Amniotic stem cell (primary cell): ENCODE measurements around the gene PATE1.
"Not testable (repeated sequence)": the region's sequence is repeated elsewhere in the genome, so short reads cannot be mapped to it uniquely, and the experiment has no call there.

Experiments used
- DNase-seq: peaks from one replicate; lab custom pipeline; 2025; lab: John Stamatoyannopoulos, UW

PATE1 gene, protein sequence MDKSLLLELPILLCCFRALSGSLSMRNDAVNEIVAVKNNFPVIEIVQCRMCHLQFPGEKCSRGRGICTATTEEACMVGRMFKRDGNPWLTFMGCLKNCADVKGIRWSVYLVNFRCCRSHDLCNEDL

DNA sequence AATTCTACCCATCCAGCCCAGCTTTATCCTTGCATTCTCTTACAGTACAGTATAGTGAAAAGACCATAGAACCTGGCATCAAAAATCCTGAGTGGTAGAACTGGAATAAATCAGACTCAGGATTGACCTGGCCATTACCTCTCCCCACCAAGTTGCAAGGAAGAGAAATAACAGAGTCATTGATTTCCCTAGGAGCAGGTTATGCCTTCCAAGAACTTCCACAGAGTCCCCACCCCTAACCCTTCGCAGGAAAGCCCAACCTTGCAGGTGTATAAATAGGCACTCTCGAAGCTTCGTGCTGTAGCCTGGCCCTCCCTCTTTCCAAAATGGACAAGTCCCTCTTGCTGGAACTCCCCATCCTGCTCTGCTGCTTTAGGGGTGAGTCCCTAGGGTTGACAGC is at the start of gene PATE1:
Gene PATE1 (plus strand): TSS at position 301 of the 400 bp plus-strand sequence. CDS start 26 bp downstream, at position 327.
- no peak for DNase-seq

DNA sequence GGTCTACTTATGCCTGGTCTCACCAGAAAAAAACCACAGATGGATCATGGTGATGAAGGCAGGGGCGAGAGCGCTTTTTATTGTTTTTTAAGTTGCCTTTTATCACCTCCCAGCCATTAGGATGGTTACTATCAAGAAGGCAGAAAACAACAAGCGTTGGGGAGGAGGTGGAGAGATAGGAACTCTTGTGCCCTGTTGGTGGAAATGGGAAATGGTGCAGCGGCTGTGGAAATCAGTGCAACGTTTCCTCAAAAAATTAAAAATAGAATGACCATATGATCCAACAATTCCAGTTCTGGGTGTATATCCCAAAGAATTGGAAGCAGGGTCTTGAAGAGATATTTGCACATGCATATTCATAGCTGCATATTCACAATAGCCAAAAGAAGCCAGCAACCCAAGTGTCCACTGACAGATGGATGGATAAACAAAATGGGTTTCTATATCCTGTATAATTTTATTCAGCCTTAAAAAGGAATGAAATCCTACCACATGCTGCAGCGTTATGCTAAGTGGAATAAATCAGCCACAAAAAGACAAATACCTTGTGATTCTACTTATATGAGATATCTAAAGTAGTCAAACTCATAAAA is 45.0 kb upstream of the PATE1 start:
- no peak for DNase-seq

DNA sequence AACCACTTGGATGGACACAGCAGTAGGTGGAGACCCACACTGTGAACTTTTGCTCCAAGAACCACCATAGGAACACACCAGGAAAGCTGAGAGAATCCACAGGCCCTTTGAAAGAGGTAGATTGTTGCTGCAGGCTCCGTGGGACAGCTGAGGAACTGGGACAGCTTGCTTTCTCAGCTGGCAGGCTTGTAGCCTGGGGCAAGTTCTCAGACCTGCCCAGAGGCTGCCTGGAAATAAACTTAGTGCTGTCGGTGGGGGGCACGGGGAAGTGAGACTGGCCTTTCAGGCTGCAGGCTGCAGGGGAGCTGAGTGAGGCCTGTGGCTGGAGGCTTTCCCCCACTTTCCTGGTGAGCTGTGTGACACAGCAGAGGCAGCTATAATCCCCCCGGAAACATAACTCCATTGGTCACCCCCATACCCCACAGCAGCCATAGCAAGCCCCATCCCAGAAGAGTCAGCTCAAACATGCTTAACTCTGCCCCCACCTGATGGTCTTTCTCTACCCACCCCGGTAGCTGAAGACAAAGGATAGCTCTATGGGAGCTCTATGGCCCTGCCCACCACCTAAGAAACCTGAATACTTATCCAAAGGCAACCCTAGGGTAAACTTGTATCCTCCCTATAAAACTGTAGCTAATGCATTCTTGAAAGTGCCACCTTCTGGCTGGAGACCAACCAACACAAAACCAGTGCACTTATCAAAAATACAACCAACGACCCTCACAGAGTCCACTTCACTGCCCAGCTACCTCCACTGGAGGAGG is 44.0 kb upstream of the PATE1 start:
- no peak for DNase-seq

DNA sequence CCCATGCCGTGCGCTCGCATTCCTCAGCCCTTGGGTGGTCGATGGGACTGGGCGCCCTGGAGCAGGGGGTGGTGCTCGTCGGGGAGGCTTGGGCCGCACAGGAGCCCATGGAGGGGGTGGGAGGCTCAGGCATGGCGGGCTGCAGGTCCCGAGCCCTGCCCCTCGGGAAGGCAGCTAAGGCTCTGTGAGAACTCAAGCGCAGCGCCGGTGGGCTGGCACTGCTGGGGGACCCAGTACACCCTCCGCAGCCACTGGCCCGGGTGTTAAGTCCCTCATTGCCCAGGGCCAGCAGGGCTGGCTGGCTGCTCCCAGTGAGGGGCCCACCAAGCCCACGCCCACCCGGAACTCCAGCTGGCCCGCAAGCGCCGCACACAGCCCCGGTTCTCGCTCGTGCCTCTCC is 41.4 kb upstream of the PATE1 start:
- not testable (repeated sequence) for DNase-seq

DNA sequence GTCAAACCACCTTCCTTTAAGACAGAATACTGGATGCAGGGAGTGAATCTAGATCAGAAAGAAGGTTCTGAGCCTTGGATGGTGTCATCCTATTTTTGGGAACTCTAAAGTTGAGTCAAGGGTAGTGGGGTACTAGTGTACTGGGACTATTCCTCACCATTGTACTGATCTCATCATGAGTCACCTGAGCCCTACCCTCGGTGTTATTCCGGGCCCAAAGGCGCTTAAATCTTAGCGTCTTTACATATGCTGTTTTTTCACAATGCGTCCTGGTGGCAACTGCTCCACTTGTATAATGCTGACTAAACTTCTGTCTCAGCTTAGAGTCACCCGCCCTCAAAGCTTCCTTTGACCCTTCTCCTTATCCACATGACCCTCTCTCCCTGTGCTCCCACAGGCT is 25.3 kb upstream of the PATE1 start:
- no peak for DNase-seq

DNA sequence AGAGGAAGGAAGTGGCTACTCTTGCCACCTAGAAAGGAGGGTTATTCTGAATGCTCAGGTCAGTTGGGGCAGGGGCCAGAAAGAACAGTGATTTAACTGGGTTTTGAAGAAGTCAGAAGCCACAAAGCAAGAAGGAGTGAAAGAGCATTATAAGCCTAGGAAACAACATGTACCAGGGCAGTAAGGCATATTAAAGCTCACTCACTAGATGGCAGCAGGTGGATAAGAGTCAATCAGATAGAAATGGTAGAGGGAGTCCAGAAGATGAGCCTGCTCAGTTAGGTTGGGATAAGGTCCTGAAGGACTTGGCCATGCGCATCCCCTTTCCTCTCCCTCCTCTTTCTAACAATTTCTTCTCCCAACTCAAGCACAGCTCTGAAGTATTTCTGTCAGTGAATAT is 22.0 kb upstream of the PATE1 start:
- DNase-seq: no peak

DNA sequence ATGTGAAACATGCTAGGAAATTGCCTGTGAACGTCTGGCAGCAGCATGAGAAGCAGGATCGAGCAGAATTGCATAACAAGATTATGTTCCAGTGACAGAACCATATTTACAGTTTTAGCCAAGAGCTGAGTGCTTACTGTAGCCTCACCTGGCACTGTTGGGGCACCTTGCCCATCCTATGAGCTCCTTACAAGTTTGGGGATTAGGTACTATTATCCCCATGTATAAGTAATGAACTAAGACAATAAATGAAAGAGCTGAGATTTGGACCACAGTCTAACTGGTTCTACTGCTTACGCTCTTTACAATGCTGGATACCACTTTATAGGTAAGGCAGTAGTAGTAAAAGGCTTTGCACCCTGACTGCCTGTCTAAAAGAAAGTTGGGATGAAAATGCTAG is 17.1 kb upstream of the PATE1 start:
- no peak for DNase-seq

DNA sequence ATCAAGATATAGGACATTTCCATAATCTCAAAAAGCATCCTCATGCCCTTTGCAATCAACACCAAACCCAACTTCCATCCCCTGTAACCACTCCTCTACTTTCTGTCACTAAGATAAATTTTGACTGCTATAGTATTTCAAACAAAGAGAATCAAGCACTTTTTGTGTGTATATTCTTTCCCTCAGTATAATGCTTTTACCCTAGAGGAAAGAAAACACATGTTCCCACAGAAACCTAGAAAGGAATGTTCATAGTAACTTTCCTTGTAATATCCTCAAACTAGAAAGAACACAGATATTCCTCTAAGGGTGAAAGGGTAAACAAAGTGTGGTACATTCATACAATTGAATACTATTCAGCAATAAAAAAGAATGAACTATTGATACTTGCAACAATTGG is 5.5 kb upstream of the PATE1 start:
- no peak for DNase-seq

DNA sequence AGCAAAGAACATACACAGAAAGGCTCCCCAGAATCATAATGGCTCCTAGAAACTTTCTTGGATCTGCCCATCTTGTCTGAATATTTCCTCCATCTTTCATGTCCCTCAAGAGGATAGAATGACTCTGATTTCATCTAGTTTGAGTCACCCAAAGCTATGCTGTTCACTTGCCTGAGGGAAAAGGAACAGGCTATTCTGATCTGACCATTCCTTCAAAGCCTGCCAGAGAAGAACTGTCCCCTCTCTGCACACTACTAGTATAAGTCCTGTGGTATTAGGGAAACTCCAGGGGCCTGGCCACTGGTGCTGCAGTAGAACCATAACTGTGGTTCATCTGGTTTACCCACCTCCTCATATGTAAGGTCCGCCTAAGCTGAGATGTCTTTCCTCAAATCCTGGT is 2.4 kb upstream of the PATE1 start:
- no peak for DNase-seq

DNA sequence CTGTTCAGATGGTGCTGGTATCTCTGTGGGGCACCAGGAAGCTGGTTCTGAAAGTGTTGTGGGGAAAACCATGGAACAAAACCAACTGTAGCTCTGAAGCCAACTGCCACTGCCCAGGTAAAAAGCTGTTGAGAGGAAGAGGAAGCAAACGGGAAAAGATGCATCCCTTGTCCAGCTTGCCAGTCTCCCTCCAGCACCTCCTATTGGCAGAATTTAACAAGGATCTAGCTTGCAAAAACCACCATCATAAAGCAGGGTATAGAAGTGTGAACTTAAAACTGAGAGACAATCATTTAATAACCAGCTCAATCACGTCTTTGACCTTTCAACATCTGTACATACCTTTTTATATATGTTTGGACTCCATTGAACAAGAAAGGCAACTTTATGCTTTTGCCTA is 4.5 kb downstream of the PATE1 start:
- DNase-seq: no peak

DNA sequence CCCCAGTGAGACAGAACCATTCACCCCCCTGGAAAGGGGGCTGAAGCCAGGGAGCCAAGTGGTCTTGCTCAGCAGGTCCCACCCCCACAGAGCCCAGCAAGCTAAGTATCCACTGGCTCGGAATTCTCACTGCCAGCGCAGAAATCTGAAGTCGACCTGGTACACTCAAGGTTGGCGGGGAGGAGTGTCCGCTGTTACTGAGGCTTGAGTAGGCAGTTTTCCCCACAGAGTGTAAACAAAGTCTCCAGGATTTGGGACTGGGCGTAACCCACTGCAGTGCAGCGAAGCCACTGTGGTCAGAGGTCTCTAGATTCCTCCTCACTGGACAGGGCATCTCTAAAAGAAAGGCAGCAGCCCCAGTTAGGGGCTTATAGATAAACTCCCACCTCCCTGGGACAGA is 10.0 kb downstream of the PATE1 start:
- no peak for DNase-seq

DNA sequence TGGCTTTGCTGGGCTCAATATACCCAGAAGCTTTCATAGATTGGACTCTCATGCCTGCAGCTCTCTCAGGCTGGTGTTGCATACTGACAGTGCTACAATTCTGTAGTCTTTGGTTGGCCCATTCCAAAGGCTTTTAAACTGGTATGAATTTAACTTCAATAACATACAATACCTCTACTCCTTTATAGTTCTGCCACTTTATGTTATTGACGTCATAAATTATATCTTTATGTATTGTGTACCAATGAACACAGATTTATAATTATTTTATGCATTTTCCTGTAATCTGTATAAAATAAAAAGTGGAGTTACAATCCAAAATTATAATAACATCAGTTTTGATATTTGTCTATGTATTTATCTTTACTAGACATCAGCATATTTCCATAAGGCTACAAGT is 16.4 kb downstream of the PATE1 start:
- DNase-seq: no peak

DNA sequence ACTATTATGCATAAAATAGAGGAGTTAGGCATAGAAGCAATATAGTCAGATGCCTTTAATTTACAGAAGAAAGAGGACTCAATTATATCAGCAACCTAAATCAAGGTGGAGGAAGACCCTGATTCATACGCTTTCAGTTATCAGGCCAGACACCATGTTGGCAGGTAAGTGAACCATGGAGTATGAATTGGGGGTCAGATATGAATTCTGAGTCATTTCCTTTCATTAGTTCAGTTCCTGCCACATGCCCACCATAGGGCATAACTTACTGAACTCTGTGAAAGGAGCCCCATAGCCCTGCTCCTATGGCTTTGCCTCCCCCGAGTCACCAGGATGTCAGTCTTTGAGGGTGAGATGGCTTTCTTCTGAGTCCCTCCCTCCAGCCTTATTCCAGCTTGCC is 17.4 kb downstream of the PATE1 start:
- DNase-seq: no peak

DNA sequence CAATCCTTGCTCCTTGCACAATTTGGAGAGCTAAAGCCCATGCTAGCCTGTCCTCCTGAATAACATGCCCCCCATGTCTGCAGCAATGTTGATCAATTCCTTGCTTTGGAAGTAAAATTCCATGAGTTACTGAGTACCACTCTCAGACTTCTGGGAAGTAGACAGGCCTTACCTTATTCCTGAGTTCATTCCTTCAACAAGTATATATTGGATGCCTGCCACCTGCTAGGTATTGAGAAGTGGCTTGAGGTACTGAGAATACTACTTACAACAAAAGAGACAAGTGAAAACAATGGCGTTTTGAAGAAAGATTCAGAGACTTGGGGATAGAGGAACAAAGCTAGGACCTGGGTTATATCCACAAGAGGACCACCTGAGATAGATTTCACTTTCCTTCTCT is 20.2 kb downstream of the PATE1 start:
- DNase-seq: no peak

DNA sequence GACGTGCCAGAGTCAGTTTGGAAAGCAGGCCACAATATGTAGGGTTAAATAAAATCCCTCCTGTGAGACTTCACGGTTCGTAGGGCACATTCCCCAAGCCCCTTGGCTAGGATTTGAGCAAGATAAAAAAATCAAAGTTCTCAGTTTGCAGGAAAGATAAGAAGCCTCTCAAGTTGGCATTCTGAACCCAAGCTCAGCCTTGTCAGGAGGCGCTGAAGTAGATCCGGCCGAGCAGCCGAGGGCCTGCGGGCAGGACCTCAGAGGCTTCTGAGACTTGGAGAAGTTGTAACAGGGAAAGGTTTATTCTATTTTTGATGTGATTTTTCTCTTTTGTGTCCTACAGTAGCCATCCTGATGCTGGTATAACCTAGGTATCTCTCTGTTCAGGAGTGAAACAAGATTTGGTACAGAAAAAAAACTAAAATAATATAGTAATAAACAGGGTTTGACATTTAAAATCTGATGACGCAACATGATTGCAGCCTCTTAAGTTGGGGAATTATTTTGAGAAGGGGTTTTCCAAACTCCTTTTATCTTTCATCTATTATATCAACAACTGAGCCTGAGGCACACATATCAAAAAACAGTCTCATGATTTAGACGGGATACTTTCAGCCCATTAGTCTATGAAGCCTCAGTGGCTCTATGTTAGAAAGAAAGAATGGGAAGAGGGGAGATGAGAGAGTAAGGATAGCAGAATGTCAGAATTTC is 22.4 kb downstream of the PATE1 start:
- no peak for DNase-seq

DNA sequence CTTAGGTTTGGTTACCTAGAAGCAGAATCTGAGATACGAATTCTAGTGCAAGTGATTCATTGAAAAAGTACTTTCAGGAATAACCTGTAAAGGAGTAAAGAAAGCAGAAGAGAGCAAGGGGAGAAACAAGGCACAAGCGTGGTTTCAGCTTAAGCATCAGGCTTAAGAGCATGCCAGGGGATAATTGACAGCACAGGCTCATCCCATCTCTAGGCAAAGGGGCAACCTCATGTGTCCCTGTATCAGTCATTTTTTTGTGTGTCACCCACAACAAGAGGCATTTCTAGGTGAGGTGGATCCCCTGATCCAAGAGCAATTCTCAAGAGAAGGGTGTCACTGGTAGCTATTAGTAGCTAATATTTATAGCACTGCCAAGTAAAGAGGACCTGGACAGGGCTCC is 24.5 kb downstream of the PATE1 start:
- DNase-seq: no peak

DNA sequence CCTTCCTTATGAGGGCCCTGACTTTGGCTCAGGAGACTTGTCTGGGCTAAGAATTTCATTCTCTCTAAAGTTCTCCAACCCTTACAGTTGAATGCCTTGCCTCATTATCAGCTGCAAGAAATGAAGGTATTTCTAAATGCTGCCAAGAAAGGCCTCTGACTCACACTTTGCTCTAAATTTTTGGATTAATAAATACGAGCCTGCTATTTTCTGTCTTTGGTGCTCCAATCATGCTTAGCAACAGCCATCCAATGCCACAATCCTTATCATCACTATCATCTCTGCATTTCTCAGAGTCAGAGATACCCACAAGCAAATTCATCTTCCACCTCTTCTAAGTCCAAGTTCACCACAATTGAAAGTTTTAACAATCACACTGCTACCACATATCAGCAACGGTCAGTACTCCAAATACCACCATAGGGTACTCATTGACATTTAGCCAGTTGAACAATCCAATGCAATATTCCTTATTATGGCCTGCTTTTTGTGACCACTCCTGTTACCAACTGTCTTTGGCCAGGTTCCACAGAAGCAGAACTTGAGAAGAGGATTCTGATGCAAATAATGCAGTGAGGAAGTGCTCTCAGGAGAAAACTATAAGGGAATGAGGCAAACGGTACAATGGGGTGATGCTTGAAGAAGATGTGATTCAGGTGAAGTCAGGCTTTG is 26.9 kb downstream of the PATE1 start:
- no peak for DNase-seq

DNA sequence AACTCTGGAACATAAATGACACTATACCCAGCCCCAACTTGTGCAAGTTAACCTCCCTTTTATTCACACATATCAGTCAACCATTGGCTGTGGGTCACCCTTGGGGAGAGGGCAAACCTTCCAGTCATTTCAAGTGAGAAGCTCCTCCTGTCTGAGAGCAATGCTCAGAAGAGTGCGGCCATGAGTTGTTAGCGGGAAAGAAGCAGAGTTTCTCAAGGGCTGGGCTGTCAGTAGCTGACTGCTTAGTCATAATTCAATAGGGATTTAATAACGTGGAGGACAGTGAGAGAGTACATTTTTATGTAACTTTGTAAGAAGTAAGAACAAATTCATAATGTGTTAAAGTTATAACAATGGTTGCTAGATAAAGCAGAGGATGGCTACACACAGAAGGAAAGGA is 27.4 kb downstream of the PATE1 start:
- DNase-seq: no peak

DNA sequence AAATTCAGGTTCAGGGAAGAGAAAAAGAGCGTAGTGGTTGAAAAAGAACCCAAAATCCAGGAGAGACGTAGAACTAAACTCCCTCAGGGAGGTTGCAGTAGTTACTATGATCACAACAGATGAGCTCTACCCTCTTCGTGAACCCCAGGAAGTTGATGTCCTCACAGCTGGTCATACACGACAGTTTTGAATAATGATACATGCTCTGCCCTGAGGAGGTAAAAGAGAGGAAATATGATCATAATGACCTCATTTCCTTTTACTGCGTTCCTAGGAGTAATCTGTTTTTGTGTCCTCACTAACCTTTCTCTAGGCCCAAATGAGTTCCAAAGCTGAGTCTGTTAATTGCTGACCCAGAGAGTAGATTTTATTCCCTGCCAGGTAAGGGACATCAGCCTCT is 31.2 kb downstream of the PATE1 start:
- no peak for DNase-seq

DNA sequence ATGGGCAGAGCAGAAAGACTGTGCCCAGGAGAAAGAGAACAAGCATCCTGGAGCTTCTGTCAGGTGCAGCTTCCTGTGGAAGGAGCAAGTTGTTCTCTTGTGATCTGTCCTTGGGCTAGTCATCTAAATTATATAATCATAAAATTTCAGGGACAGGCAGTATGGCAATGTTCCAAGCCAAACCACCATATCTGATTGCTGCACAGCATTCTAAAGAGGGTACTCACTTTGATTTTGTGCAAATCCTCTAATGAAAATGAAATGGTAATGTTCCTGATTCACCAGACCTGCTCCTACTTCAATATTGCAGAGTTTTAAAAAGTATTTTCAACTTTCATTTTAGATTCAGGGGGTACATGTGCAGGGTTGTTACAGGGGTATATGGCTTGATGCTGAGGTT is 32.6 kb downstream of the PATE1 start, which contains the start of gene PATE2:
Gene PATE2 (minus strand): TSS at position 101 of the 400 bp plus-strand sequence. CDS start 55 bp downstream, at position 46.
- no peak for DNase-seq

DNA sequence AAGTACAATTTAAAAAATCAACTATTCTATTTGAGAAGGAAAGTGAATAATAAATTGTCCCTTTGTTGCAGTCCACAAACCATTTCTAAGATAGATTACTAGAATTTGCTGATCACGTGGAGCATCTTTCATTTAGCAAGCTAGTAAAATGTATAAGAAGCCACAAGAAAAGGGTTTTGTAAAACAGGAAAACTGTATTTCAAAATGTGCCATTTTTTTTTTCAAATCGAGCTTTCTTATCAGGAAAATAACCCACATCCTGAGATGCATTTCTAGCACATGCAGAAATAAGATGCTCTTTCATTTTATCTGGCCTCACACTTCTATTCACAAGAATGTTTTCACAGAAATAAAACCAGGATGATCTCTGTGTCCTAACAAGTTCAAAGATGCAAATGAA is 38.6 kb downstream of the PATE1 start:
- DNase-seq: no peak

DNA sequence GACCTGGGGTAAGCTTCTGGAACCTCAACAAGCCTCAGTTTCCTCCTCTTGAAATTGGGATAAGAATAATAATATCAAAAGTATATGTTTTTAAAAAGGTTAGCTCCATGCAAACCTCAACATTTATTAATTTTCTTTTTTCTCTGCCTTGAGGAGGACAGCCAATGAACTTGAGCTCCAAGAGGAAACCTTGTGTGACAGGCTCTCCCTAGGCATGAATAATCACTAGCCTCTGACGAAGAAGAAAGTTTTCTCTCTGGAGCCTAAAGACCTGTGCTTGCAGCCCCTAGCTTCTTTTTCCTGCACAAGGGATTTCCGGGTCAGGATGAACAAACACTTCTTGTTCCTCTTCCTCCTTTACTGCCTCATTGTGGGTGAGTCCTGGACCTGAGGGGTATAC is 41.7 kb downstream of the PATE1 start, which contains the start of gene PATE3:
Gene PATE3 (plus strand): TSS at position 301 of the 400 bp plus-strand sequence. CDS start 25 bp downstream, at position 326.
- no peak for DNase-seq
